ENCODE data around the gene ULK4.

- TF ChIP-seq TARDBP (IDR thresholded peaks at IDR 0.05) (no peak), ELF4 (IDR thresholded peaks at IDR 0.05) (no peak), FOXK2 (IDR thresholded peaks at IDR 0.05) (no peak), BHLHE40 (IDR thresholded peaks at IDR 0.05; ENCODE audit: borderline replicate concordance) (no peak)
These were observed 453.7 kb downstream of the ULK4 start for GRCh38 chr3:41508063-41508696.
